GM19438 (cell line): ENCODE data around the gene AUNIP.

ENCODE experiments used
- ATAC-seq: cut with Tn5 transposase; IDR thresholded peaks from one replicate; pipeline ENCODE4 v1.9.1; 2021; ENCODE audit warnings: low read depth; ENCODE audit not compliant: unreplicated experiment

AUNIP gene, protein sequence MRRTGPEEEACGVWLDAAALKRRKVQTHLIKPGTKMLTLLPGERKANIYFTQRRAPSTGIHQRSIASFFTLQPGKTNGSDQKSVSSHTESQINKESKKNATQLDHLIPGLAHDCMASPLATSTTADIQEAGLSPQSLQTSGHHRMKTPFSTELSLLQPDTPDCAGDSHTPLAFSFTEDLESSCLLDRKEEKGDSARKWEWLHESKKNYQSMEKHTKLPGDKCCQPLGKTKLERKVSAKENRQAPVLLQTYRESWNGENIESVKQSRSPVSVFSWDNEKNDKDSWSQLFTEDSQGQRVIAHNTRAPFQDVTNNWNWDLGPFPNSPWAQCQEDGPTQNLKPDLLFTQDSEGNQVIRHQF

DNA sequence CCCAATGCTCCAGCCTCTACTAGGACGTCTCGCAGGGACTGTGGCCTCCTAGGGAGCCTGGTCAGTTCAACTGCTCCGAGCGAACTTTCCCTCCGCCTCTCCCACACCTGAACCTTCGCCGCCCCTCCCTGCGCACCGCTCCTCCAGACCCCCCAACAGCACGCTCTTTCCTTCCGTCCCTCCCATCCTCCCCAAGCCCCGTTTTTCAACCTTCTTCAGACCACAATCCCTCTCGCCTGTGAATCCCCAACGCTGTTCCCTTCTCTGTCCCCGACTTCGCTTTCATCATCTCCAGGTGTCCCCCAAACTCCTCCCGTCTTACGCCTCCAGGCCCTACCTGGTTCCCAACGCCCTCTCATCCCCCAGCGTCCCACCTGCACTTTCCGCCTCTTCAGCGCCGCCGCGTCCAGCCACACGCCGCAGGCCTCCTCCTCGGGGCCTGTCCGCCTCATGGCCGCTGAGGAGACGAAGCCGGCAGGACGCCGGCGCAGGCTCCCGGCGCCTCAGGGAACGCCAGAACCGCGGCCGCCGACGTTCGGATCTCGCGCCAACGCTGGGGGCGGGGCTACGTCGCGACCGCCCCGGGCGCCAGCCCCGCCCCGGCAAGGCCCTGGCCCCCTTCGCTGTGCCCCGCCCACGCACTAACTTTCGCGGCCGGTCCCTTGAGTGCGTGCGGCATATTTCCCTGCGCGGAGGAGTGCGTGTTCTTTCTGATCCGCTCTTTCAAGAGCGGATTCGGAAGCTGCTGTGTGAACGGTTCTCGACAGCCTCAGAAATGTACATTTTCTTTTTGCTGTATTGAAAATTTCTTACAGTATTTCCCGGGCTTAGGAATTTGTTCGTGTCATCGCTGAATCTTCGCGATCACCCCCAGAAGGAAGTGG is at the start of gene AUNIP:
Gene AUNIP (minus strand): TSS at position 552 of the 884 bp plus-strand sequence. CDS start 100 bp downstream, at position 452.
- ATAC-seq, result peak; percentile 71

DNA sequence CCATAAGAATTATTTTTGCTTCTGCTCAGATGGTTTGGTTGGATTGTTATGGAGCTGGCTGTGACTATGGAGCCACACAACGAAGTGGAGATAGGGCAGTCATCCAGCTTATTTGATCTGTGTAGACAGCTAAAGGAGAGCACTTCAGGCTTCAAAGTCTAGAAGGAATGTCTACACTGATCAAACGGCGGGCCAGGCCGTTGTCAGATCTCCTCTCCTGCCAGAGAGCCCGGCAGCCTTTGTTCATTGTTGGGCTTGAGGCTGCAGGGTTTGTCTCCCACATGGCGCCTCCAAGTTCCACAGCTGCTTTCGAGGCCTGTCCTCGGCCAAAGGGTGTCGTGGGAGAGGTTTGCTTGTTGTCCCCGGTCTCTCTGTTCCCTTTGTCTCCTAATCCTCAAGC is 49.8 kb upstream of the AUNIP start:
- no peak for ATAC-seq

DNA sequence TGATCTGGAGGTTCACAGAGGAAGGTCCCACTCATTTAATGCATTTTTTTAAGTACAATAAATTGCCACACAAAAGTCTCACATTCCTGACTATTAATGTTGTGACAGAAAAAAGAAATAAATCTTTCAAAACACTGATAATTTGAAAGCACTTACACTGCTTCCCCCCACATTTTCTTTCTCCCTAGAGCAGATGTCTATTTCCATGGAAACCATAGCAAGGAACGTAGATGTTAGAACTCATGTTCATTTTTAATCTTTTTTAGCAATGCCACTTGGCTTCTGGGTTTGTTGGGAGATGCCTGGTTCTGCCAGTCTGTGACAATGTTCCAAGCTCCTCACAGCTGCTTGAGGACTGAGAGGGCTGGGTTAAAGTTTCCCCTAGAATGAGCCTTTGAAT is 48.9 kb upstream of the AUNIP start:
- ATAC-seq, result no peak

GRCh38 chr1:25907601-25908000 is 48.3 kb upstream of the AUNIP start:
- ATAC-seq, result no peak

DNA sequence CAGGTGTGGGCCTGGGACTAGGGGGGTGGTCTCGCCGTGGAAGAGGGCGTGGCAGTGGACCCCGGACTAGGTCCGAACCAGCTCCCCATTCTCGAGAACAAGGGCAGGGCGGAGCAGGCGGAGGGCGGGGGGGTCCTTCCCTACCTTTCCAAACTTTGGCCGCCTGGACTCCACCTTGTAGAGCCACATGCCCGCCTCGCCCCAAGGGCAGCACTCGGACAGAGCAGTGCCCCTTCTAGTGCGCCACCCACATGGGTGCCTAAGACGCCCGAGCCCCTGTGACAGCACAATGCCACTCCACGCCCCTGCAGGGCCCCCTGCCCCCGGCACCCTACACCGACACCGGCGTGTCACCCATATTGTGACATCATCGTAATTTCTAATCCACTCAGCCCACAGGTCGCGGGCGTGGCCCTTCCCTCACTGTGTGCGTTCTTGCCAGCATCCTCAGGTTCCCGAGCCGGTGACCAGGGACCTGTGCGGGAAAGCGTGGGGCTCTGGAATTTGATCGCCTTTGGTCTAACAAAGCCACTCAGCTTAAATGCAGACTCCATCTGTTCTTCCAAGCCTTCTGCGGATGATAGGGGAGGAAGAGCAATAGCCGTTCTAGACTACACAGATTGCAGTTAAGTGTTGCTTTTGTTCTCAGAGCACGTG is 47.5 kb upstream of the AUNIP start:
- no peak for ATAC-seq

GRCh38 chr1:25905680-25906643 is 46.7 kb upstream of the AUNIP start, which contains the start of gene STMN1:
Gene STMN1 (minus strand): TSS chr1:25906419. CDS start chr1:25904676, 1,743 bp downstream.
- ATAC-seq, result peak; percentile 63

DNA sequence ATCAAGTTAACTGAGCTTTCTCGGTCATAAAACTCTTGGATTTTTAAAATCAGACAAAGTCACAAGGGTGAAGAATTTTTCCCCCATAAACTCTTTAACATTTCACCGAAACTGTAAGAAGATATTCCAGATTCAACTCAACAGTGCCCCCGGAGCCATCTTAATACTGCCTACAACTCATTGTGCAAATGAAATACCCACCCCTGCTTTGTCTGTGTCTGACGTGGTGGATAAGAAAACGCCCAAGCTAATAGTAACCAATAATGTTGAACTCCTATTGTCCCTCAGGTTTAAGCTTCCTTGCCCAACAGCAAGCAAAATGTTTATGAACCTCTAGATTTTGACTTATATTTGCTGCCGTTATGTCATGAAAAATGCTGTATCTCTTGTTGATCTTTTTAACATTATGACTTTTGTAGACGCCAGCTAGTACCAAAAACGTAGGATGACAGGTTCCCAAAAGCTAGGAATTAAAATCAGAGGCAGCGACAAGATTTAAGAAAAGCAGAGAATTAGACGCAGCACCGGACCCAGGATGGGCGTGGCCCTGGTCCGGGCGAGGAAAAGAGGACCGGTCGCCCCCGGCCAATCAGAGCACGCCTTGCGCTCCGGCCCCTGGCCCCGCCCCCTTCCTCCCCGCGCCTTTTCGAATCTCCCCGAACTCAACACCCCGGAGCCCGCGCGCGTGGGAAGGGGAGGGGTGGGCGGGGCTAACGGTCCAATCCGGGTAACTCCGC is 45.9 kb upstream of the AUNIP start:
- peak; percentile 68 for ATAC-seq

GRCh38 chr1:25903986-25904385 is 44.7 kb upstream of the AUNIP start:
- ATAC-seq, result no peak

DNA sequence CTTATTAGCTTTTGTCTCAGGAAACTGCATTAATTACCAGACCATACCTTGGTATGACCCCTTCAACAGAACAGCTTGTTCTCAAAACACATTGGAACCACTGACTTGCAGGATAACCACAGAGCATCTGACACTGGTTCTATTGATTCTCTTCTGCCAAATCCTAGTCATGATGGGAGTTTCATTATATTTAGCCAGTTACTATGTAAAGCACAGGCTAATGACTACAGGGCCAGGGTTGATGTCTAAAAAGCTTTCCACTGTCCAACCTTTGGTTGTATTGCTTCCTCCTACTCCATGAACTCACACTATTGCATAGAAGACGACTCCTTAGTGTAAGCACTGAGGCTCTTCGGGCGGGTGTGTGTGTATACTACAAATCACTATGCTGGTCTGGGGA is 43.2 kb upstream of the AUNIP start:
- no peak for ATAC-seq

DNA sequence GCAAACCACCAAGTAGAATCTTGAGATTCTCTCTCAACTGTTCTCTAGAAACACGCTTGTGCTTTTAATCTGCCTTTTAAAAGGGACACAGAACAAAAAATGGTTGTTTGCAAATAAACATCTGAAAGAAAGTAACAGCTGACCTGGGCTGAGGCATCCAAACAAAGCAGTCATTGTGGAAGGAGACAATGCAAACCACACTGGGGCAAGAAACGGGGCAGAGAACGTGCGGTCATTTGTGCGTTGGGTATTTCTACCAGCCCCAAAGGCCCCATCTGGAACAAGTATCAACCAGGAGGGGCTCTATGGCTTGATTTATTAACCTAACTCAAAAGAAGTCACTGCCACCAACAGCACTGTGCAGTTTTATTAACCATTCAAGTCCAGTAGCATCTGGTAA is 41.0 kb upstream of the AUNIP start:
- ATAC-seq, result no peak

DNA sequence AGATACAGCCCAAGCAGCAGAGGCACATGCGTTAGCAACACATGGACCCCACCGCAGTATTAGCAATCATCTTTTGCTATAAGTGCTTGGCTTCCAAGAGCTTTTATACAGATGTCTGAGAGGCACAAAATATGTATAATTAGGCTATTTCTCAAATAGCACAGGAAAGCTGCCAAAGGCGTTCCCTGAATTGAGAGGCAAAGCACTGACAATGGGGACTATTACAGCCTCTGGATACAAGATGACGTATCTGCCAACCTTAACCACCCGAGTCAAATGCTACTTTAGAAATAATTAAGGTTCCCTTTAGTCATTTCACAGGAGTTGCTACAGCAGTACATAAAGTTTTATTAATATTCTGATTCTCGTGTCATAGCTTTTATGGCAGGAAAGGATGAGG is 40.5 kb upstream of the AUNIP start:
- ATAC-seq, result no peak

DNA sequence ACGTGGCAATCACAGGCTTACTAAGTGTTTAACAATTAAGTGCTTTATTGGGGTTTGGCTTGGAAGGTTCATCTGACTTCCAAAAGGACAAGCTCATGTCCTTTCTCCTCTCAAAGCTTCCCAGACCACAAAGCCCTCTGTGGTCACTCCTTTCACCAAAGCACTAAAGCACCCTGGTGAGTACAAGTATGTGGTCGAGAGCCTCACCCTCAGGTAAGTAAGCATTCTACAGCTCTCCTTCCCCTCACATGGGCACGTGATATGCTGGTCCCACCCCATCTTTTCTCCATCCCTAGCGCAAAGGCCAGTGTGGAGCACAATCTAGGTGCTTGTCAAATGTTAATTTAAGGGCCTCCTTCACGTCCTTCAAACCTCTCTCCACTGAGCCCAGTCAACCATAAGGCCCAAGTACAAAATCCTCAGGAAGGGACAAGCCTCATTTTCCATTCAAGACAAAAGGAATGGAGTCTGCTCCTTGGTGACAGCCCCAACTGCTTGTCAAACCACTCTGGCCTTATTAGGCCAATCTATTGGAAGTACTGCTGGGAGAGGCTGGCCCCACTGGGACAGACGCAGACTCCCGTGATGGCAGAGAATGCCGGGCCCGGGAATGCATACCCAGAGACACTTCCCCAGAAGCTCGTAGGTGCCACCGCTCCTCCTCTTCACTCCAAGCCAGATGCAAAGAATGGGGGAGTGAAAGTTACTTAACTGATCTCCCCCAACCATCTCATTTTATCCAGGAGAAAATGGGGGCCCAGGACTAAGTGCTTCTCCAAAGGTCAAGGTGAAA is 39.2 kb upstream of the AUNIP start:
- no peak for ATAC-seq

- no peak for ATAC-seq
Measured at GRCh38 chr1:25897754-25898153, 38.5 kb upstream of the AUNIP start.

- ATAC-seq, result no peak
Measured at GRCh38 chr1:25896266-25896665, 37.0 kb upstream of the AUNIP start.

DNA sequence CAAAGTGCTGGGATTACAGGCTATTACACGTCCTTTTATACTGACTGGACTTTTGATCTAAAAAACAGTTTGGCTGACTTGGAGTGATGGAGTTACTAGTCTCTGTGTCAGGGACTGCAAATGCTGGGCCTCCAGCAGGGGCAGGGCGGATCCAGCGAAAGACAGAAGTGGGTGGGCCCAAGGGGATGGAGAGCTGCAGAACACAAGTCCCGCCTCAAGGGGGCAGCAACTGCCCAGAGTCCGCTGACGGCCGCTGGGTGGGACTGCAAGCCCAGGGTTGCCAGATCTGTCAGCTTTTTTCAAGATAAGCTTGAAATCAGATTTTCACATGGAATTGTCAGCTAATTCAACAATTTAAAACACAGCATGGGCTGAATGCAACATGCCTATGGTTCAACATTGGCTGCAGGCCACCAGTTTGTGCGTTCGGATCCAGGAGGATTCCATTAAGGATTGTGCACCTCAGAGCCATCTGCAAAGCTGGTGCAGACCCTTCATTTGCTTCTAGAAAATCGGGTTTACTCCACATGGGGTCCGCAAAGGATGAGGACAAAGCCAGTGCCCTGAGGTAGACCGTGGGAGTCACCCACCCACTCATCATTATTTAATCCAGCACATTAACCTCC is 36.2 kb upstream of the AUNIP start:
- peak; percentile 87 for ATAC-seq

DNA sequence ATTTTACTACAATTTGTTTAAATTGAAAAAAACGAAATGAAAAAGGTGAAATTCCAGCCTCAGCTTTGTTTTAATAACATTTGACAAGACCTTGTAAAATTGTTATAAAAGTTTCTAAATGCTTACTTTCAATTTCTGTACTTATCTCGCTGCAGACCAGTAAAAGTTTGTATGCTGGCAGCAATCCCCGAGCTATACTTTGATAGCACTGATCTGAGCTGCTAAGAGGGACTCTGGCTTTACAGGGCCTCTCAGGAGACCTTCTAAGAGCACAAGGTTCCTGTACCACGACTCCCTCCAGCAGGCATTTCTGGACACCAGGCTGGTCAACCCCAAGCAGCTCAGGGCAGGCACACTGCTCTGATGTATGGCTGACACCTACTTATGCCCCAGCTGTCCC is 33.9 kb upstream of the AUNIP start:
- no peak for ATAC-seq

DNA sequence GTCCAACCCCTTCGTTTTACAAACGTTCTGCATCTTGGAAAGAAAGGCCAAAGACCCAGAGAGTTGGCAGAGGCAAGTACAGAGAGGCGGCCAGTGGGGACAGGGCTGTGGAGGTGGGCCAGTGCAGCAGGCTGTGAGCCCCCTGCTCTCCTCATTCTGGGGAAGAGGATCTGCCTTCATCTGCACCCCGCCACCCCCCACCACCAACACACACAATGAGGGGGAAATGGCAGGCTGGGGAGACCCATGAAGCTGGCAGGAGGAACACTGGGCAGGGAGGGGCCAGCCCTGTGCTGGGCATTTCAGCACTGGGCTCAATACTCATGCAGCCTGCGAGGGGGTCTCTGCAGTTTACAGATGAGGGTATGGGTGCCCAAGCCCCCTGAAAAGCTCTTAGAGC is 32.3 kb upstream of the AUNIP start:
- ATAC-seq, result no peak
